Keratinocyte (primary cell): ENCODE results near the gene NEGR1.

Source experiments
- EZH2 ChIP-seq: IDR thresholded peaks from one replicate; pipeline ENCODE4 v1.6.1; 2012; ENCODE audit warnings: inconsistent platforms, mild to moderate bottlenecking, low read length, moderate library complexity
- TF ChIP-seq, protein P1 (sequence below), 3 experiments: IDR thresholded peaks in 1 of 3; conservative IDR thresholded peaks in 1 of 3; optimal IDR thresholded peaks in 1 of 3; 2 replicates in 2 of 3; 3 replicates in 1 of 3; pipeline versions ENCODE3 to v1.5.1; 2011; ENCODE audit warnings: low read length in 3 of 3, mild to moderate bottlenecking in 3 of 3, moderate library complexity in 2 of 3, control low read depth in 1 of 3, inconsistent platforms in 1 of 3; ENCODE audit not compliant: insufficient read depth in 2 of 3; ENCODE audit errors: extremely low read depth in 1 of 3

GRCh38 chr1:71393301-71393700 lies 889.0 kb downstream of the NEGR1 start:
- TF ChIP-seq EZH2, result no peak
- TF ChIP-seq, protein P1, sequence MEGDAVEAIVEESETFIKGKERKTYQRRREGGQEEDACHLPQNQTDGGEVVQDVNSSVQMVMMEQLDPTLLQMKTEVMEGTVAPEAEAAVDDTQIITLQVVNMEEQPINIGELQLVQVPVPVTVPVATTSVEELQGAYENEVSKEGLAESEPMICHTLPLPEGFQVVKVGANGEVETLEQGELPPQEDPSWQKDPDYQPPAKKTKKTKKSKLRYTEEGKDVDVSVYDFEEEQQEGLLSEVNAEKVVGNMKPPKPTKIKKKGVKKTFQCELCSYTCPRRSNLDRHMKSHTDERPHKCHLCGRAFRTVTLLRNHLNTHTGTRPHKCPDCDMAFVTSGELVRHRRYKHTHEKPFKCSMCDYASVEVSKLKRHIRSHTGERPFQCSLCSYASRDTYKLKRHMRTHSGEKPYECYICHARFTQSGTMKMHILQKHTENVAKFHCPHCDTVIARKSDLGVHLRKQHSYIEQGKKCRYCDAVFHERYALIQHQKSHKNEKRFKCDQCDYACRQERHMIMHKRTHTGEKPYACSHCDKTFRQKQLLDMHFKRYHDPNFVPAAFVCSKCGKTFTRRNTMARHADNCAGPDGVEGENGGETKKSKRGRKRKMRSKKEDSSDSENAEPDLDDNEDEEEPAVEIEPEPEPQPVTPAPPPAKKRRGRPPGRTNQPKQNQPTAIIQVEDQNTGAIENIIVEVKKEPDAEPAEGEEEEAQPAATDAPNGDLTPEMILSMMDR (optimal IDR thresholded peaks at IDR 0.05 in 1 of 3, IDR thresholded peaks at IDR 0.05 in 1 of 3, conservative IDR thresholded peaks at IDR 0.05 in 1 of 3; ENCODE audit: extremely low read depth in 1 of 3, insufficient read depth in 2 of 3, low read length in 3 of 3), result no peak
